BLaER1 (cell line): ENCODE results near the gene RHOB.

Experiments used
- H3K27ac ChIP-seq: shearing (Covaris generic); formaldehyde crosslinking; 2 replicates; pipeline ENCODE4 v1.8.1; 2022
- H3K27me3 ChIP-seq: shearing (Covaris generic); formaldehyde crosslinking; 2 replicates; pipeline ENCODE4 v1.8.1; 2022
- H3K36me3 ChIP-seq: shearing (Covaris generic); formaldehyde crosslinking; 2 replicates; pipeline ENCODE4 v1.8.1; 2022
- H3K4me1 ChIP-seq: shearing (Covaris generic); formaldehyde crosslinking; 2 replicates; pipeline ENCODE4 v1.8.1; 2022
- H3K4me2 ChIP-seq: shearing (Covaris generic); formaldehyde crosslinking; 2 replicates; pipeline ENCODE4 v1.8.1; 2022
- H3K4me3 ChIP-seq: shearing (Covaris generic); formaldehyde crosslinking; 2 replicates; pipeline ENCODE4 v1.8.1; 2022
- H3K9ac ChIP-seq: shearing (Covaris generic); formaldehyde crosslinking; 2 replicates; pipeline ENCODE4 v1.8.1; 2022
- H3K9me3 ChIP-seq: shearing (Covaris generic); formaldehyde crosslinking; 2 replicates; pipeline ENCODE4 v1.8.1; 2022
- H4K20me1 ChIP-seq: shearing (Covaris generic); formaldehyde crosslinking; 2 replicates; pipeline ENCODE4 v1.8.1; 2022
- Cebpa-rat ChIP-seq: shearing (Covaris generic); IDR thresholded peaks from 2 replicates; pipeline ENCODE4 v1.8.1; 2022

Gene RHOB

GRCh38 chr2:20428717-20429490 lies 18.0 kb upstream of the RHOB start:
- no peak overlapping the region for H3K9ac ChIP-seq
- peaks cover 24% of the 10 kb centered on the region for H3K4me1 ChIP-seq

DNA sequence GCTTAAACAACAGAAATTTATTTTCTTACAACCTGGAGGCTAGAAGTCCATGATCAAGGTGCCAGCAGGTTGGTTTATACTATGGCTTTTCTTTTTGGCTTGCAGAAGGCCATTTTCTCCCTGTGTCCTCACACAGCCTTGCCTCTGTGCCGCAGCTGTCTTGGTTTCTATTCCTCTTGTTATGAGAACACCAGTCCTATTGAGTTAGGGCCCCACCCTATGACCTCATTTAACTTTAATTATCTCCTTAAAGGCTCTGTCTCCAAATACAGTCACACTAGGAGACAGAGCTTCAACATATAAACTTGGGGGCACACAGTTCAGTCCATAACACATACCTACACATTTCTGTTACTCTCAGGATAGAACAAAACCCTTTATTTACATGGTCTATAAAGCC lies 17.3 kb upstream of the RHOB start:
- H3K4me3 ChIP-seq: no peak overlapping the region
- no peak for TF ChIP-seq Cebpa-rat
- H3K36me3 ChIP-seq: no peaks in the 10 kb centered on the region
- H3K27me3 ChIP-seq: no peaks in the 10 kb centered on the region
- no peak overlapping the region for H3K27ac ChIP-seq
- H3K4me1 ChIP-seq: peaks cover 18% of the 10 kb centered on the region
- H3K9me3 ChIP-seq: no peaks in the 10 kb centered on the region
- H3K9ac ChIP-seq: no peak overlapping the region
- no peaks in the 10 kb centered on the region for H4K20me1 ChIP-seq
- no peak overlapping the region for H3K4me2 ChIP-seq

More at GRCh38 chr2:20428717-20429490, 18.0 kb upstream of the RHOB start:
- no peak overlapping the region for H3K27ac ChIP-seq
- H3K27me3 ChIP-seq: no peaks in the 10 kb centered on the region
- H3K4me3 ChIP-seq: no peak overlapping the region
- TF ChIP-seq Cebpa-rat: no peak
- no peaks in the 10 kb centered on the region for H3K9me3 ChIP-seq
- H3K36me3 ChIP-seq: no peaks in the 10 kb centered on the region
- no peaks in the 10 kb centered on the region for H4K20me1 ChIP-seq
- H3K4me2 ChIP-seq: no peak overlapping the region

- no peak overlapping the region for H3K9ac ChIP-seq
- no peak overlapping the region for H3K4me2 ChIP-seq
- no peak for TF ChIP-seq Cebpa-rat
- H3K9me3 ChIP-seq: no peaks in the 10 kb centered on the region
- H3K27ac ChIP-seq: no peak overlapping the region
- H3K4me1 ChIP-seq: peaks cover 13% of the 10 kb centered on the region
- no peaks in the 10 kb centered on the region for H4K20me1 ChIP-seq
- H3K4me3 ChIP-seq: no peak overlapping the region
- H3K27me3 ChIP-seq: no peaks in the 10 kb centered on the region
- H3K36me3 ChIP-seq: no peaks in the 10 kb centered on the region
Measured at GRCh38 chr2:20430035-20430434, 16.8 kb upstream of the RHOB start.

DNA sequence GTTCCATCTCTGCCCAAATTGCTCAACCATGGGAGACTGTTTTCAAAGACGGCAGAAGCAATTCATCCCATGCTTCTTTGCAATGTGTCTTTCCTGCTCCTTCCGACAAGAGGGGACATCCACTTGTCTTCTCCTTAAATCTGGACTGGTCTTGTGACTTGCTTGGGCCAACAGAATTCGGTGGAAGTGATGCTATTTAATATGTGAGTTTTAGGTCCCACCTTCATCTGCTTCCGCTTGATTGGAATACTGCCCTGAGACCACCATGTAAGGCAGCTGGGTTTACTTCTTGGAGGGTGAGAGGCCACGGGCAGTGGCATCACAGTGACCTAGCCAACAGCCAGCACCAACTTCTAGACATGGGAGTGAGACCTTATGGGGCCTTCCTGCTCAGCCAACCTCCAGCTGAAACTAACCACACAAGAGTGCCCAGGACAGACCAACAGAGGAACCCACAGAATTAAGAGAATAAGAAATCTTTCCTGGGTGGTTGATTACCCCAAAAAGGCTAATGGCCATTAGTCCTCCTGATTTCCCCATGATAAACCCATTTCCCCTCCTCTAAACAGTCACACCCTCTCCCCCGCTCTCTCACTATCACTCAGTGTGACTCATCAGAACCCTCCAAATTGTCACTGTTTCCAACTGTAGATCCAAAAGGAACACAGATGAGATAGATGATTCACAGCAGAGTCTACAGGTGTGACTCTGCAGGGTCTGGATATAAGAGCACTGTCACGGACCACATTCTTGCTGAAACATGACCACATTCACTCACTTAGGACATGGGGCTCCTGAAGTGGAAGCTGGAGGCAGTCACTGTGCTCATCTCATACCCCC lies 16.2 kb upstream of the RHOB start:
- H3K4me3 ChIP-seq: no peak overlapping the region
- H3K4me2 ChIP-seq: no peak overlapping the region
- no peak overlapping the region for H3K9ac ChIP-seq
- TF ChIP-seq Cebpa-rat: no peak
- no peaks in the 10 kb centered on the region for H3K27me3 ChIP-seq
- no peaks in the 10 kb centered on the region for H4K20me1 ChIP-seq
- H3K4me1 ChIP-seq: peaks cover 7% of the 10 kb centered on the region
- H3K9me3 ChIP-seq: no peaks in the 10 kb centered on the region
- no peak overlapping the region for H3K27ac ChIP-seq
- H3K36me3 ChIP-seq: no peaks in the 10 kb centered on the region

GRCh38 chr2:20431301-20431698 lies 15.6 kb upstream of the RHOB start:
- Histone ChIP-seq H3K9ac (no peak overlapping the region), H3K27ac (no peak overlapping the region), H3K27me3 (no peaks in the 10 kb centered on the region), H3K9me3 (no peaks in the 10 kb centered on the region), H3K36me3 (no peaks in the 10 kb centered on the region), H3K4me1 (0 out of 2 replicates have a peak, but pooled peaks cover under 1% of the 10 kb centered on the region), H3K4me3 (no peak overlapping the region), H3K4me2 (no peak overlapping the region), H4K20me1 (no peaks in the 10 kb centered on the region)
- no peak for TF ChIP-seq Cebpa-rat

GRCh38 chr2:20431772-20432171 lies 15.1 kb upstream of the RHOB start:
- Histone ChIP-seq H3K27ac (no peak overlapping the region), H3K4me2 (no peak overlapping the region), H3K4me3 (no peak overlapping the region), H3K9ac (no peak overlapping the region), H4K20me1 (no peaks in the 10 kb centered on the region), H3K27me3 (no peaks in the 10 kb centered on the region), H3K36me3 (no peaks in the 10 kb centered on the region), H3K9me3 (no peaks in the 10 kb centered on the region), H3K4me1 (no peaks in the 10 kb centered on the region)
- TF ChIP-seq Cebpa-rat: no peak

DNA sequence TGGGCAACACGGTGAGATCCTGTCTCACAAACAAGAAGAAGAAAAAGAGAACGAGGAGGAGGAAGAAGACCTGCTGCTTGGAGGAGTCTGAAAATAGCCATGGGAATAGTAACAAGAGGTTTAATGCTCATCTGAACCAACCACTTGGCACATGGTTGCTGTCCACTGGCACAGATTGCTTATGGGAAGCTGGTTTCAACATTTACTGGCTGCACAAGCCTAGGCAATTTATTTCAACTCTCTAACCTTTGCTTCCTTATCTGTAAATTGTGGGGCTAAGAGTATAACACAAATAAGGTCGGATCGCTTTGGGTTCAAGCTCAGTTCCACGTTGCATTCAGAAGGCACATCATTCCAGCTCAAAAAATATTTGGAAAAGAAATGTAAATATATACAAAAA lies 14.2 kb upstream of the RHOB start:
- Histone ChIP-seq H3K36me3 (no peaks in the 10 kb centered on the region), H3K27me3 (no peaks in the 10 kb centered on the region), H3K27ac (no peak overlapping the region), H3K9ac (no peak overlapping the region), H3K9me3 (no peaks in the 10 kb centered on the region), H4K20me1 (no peaks in the 10 kb centered on the region), H3K4me3 (no peak overlapping the region), H3K4me2 (no peak overlapping the region), H3K4me1 (no peaks in the 10 kb centered on the region)
- TF ChIP-seq Cebpa-rat: no peak

DNA sequence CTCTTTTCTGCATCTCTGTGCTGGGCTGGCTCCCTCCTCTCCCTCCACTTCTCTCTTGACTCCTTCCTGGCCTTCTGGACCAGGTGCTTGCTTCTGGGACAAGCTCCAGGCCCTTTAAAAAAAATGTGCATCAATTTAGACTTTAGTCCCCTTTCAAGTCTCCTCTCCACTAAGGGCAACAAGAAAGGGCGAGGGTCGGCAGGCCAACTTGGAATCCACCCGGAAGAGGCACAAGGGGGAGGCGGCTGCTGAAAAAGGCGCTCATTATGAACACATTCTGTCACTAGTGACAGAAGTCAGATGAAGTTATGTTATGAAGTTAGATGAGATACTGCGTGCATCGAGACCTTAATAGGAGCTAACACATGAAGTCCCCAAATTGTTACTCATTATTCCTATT lies 13.6 kb upstream of the RHOB start:
- Histone ChIP-seq H3K4me1 (peaks cover 4% of the 10 kb centered on the region), H3K9me3 (no peaks in the 10 kb centered on the region), H3K4me3 (no peak overlapping the region), H3K36me3 (no peaks in the 10 kb centered on the region), H4K20me1 (no peaks in the 10 kb centered on the region), H3K4me2 (no peak overlapping the region), H3K9ac (no peak overlapping the region), H3K27me3 (no peaks in the 10 kb centered on the region), H3K27ac (no peak overlapping the region)
- no peak for TF ChIP-seq Cebpa-rat

- no peak overlapping the region for H3K9ac ChIP-seq
- peaks cover 10% of the 10 kb centered on the region for H3K4me1 ChIP-seq
- H4K20me1 ChIP-seq: no peaks in the 10 kb centered on the region
- H3K4me3 ChIP-seq: no peak overlapping the region
- H3K27me3 ChIP-seq: no peaks in the 10 kb centered on the region
- H3K36me3 ChIP-seq: no peaks in the 10 kb centered on the region
- no peaks in the 10 kb centered on the region for H3K9me3 ChIP-seq
- H3K4me2 ChIP-seq: no peak overlapping the region
- no peak for TF ChIP-seq Cebpa-rat
- H3K27ac ChIP-seq: no peak overlapping the region
Measured at GRCh38 chr2:20433946-20434553, 12.8 kb upstream of the RHOB start.
